ENCODE data around the gene CES2.
"Not testable (repeated sequence)": the region's sequence is repeated elsewhere in the genome, so short reads cannot be mapped to it uniquely, and the experiment has no call there.

CES2 gene

DNA sequence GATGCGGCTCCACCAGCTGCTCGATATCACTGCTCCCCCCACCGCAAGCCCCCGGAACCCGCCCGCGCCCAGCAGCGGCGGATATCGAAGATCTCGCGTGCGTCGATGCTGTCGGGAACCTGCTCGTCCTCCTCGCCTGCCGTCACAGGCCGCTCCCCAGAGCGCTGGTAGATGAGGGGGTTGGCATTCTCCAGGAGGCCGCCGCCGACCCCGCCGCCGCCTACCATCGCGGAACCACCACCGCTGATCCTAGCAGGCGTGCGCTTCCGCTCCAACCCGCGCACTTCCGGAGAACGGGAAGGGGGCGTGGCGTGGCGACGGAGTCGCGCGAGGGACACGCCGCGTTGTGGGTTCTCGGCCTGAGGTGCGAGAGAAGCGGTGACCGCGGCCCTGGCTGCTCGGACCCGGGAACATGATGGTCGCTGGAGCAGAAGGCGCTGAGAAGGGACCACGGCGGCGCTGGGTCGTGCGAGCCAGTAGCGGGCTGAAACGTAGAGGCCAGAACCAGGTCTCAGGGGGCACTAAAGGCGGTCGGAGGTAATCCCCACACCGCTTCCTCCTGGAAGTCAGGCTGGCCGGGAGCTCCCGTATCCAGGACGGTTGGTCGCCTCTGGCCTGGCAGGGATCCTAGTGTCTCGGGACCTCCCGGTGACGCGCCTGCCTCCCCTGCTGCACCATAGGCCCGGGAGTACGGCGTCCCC is 1.0 kb upstream of the CES2 start, which contains the start of gene CIAO2B:
TSS of gene CIAO2B (minus strand) at position 265 of the 701 bp plus-strand sequence. CDS start at position 227, 38 bp downstream.
- in situ Hi-C loops (cut with HindIII; ENCODE audit: low sequenced_read_pairs) = no loop called here

- in situ Hi-C loops (cut with HindIII; ENCODE audit: low sequenced_read_pairs) = not testable (repeated sequence)
These were observed 440 bp upstream of the CES2 start for GRCh38 chr16:66934839-66935313.

- in situ Hi-C loops (cut with HindIII; ENCODE audit: low sequenced_read_pairs) = no loop called here
These were observed 1.1 kb downstream of the CES2 start for GRCh38 chr16:66936462-66936861.

DNA sequence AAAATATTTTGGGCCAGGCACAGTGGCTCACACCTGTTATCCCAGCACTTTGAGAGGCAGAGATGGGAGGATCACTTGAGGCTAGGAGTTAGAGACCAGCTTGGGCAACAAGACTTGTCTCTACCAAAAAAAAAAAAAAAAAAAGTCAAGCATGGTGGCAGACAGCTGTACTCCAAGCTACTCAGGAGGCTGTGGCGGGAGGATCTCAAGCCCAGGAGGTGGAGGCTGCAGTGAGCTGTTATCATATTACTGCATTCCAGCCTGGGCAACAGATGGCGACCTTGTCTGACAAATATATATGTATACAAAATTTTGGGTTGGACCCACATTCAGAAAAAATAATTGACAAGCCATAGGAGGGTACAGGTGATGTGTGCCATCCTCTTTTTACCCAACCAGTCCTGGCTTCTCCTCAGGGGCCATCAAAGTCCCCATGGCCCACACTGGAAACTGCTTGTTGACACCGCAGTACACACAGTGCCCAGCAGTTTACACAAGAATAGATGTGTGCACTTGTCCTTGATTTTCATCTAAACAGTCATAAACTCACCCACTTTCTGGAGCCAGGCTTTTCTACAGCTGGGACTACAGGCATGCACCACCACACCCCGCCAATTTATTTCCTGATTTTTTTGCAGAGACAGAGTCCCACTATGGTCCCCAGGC is 1.7 kb downstream of the CES2 start:
- in situ Hi-C loops (cut with HindIII; ENCODE audit: low sequenced_read_pairs) = no loop called here

DNA sequence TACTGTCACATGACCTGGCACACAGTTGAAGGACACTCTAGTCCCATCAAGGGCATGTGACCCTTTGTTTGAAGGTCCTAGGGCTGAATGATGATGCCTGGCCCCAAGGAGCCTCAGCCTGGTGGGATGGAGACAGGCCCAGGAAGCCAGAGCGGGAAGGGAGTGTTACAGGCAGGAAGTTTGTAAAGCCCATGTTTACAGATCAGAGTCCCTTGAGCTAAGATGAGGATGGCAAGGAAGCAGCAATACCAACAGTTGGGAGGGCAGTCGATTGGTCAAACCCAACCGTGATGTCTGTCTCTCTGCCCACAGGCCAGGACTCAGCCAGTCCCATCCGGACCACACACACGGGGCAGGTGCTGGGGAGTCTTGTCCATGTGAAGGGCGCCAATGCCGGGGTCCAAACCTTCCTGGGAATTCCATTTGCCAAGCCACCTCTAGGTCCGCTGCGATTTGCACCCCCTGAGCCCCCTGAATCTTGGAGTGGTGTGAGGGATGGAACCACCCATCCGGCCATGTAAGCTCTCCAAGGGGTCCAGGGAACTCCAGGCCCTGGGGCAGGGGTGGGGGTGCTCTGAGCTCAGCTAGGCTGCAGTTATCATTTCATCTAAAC is 2.5 kb downstream of the CES2 start:
- in situ Hi-C loops (cut with HindIII; ENCODE audit: low sequenced_read_pairs) = no loop called here

DNA sequence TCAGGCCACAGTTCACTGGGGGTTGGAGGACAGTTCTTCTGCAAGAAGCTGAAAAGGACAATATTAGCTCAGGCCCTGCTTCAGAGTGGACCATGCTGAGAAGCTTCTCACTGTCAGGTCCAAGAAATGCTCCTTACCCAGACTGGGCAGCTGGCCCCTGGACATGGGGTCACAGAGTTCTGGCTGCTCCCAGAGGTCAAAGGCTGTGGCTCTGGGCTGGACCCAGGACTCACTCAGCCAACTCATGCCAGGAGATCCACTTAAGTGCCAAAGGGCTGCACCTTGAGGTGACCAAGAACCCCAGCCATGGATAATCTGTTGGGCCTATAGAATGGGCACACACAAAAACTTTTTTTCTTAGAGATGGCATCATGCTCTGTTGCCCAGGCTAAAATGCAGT is 4.0 kb downstream of the CES2 start:
- in situ Hi-C loops (cut with HindIII; ENCODE audit: low sequenced_read_pairs) = no loop called here

DNA sequence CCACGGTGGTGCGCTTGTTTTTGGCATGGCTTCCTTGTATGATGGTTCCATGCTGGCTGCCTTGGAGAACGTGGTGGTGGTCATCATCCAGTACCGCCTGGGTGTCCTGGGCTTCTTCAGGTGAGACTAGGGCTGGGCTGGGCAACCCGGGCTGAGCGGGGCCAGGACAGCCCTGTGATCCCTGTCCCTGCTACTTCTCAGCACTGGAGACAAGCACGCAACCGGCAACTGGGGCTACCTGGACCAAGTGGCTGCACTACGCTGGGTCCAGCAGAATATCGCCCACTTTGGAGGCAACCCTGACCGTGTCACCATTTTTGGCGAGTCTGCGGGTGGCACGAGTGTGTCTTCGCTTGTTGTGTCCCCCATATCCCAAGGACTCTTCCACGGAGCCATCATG is 4.9 kb downstream of the CES2 start:
- in situ Hi-C loops (cut with HindIII; ENCODE audit: low sequenced_read_pairs) = no loop called here

DNA sequence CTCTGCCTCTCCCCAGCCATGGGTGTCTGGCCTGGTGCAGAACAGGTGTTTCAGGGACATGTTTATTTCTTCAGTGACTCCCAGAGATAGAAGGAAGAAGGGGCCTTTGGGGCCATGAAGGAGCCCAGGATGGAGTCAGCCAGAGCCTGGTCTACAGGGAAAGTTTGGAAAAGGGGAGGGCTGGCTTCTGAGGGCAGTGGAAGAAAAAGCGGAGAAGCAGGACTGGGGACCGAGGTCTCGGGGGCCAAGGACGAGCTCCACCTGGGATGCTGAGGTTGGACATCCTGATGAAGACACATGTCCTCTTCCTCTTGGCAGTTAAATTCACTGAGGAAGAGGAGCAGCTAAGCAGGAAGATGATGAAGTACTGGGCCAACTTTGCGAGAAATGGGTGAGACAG is 7.7 kb downstream of the CES2 start:
- in situ Hi-C loops (cut with HindIII; ENCODE audit: low sequenced_read_pairs) = no loop called here

DNA sequence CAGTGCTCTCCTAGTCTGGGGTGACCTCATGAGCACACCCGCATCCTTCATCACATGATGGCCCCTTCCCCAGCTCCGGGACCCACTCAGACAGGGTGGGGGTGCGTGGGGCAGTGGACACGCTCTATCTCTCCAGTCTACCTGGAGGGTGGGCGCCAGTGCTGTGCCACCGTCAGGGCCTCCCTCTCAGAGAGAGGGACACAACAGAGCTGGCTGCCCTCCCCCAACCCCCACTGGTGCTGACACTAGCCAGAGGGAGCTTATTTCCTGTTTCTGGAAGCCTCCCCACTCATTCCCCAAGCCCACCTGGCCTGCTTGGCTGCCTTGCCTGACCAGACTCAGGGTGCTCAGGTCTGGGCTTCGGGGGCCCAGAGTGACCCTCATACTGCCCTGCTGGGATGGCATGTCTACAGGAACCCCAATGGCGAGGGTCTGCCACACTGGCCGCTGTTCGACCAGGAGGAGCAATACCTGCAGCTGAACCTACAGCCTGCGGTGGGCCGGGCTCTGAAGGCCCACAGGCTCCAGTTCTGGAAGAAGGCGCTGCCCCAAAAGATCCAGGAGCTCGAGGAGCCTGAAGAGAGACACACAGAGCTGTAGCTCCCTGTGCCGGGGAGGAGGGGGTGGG is 8.2 kb downstream of the CES2 start:
- in situ Hi-C loops (cut with HindIII; ENCODE audit: low sequenced_read_pairs) = no loop called here

DNA sequence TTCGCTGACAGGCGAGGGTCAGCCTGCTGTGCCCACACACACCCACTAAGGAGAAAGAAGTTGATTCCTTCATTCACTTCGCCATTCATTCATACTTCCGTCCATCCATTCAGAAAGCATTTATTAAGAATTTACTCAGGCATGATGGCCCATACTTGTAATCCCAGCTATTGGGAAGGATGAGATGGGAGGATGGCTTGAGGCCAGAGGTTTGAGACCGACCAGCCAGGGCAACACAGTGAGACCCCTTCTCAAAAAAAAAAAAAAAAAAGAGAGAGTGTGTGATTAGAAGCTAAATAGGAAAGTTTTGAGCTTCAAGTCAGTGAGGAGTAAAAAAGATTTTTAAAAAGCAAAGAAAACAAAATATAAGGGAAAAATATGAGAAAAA is 8.7 kb downstream of the CES2 start:
- in situ Hi-C loops (cut with HindIII; ENCODE audit: low sequenced_read_pairs) = no loop called here

GRCh38 chr16:66944971-66945370 is 9.7 kb downstream of the CES2 start:
- in situ Hi-C loops (cut with HindIII; ENCODE audit: low sequenced_read_pairs) = not testable (repeated sequence)

DNA sequence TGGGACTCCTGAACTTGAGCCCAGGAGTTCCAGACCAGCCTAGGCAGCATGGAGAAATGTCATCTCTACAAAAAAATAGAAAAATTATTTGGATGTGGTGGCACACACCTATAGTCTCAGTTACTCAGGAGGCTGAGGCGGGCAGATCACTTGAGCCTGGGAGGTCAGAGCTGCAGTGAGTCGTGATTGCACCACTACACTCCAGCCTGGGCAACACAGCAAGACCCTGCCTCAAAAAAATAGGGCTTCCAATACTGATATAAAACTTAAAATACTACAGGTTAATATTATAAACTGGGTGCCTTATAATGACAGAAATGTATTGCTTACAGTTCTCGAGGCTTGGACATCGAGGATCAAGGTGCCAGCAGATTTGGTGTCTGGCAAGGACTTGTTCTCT is 10.6 kb downstream of the CES2 start:
- in situ Hi-C loops (cut with HindIII; ENCODE audit: low sequenced_read_pairs) = no loop called here

DNA sequence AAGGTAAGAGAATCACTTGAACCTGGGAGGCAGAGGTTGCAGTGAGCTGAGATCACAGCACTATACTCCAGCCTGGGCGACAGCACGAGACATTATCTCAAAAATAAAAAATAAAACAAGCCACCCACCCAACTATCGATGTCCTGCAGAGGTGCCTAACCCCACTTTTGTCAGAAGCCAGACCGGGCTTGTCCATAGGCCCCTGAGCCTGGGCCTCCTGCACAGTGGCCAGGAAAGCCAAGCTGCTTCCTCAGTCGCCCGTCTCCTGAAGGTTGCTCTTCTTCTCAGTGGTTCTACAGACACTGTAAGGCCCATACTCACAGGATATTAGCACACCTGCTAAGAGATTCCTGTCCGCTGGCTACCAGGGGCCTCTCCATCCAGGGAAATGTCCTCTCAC is 11.2 kb downstream of the CES2 start:
- in situ Hi-C loops (cut with HindIII; ENCODE audit: low sequenced_read_pairs) = no loop called here

DNA sequence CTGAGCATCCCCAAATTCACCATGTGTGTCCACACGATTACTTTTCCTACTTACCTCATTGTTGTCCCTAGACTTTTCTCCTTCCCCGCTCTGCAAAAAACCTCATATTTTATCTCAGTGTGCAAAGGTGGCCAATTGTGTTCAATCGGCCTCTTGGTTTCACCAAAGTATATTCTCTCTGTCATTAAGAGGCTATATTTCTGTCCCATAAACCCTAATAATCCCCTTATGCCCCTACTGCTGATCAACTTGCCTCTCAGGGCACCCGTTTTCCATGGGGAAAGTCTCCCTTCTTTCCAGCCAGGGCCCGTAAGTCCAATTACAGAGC is 11.6 kb downstream of the CES2 start:
- in situ Hi-C loops (cut with HindIII; ENCODE audit: low sequenced_read_pairs) = no loop called here

DNA sequence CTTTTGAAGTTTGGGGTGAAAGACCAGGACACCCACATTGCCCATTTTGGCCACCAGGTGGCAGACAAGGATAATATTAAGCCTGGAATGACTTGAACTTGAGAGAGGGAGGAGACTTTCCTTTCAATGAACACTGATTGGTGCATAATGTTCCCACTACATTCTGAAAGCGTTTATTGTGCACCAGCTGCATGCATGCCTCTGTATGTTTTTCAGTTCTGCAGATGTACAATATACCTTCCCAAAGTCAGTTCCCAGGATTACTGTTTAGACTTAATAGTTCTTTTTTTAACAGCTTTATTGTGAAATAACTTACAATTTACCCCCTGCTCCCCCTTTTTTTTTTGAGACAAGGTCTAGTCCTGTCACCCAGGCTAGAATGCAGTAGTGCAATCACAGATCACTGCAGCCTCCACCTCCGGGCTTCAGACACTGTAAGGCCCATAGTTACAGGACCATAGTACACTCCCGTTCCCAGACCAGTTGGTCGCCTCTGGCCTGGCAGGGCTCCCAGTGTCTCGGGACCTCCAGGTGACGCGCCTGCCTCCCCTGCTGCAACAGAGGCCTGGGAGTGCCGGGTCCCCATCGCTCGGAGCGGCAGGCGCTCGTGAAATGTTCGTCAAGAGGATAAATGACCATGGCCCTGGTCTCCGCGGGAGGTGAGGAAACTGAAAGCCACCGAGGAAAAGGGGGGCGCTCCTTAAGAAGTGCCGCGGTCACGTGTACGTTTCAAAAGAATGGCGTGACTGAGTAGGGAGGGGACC is 12.2 kb downstream of the CES2 start:
- in situ Hi-C loops (cut with HindIII; ENCODE audit: low sequenced_read_pairs) = no loop called here

- in situ Hi-C loops (cut with HindIII; ENCODE audit: low sequenced_read_pairs) = no loop called here
These were observed 13.0 kb downstream of the CES2 start for GRCh38 chr16:66948134-66948836.

GRCh38 chr16:66948837-66949225 is 13.5 kb downstream of the CES2 start:
- in situ Hi-C loops (cut with HindIII; ENCODE audit: low sequenced_read_pairs) = no loop called here

DNA sequence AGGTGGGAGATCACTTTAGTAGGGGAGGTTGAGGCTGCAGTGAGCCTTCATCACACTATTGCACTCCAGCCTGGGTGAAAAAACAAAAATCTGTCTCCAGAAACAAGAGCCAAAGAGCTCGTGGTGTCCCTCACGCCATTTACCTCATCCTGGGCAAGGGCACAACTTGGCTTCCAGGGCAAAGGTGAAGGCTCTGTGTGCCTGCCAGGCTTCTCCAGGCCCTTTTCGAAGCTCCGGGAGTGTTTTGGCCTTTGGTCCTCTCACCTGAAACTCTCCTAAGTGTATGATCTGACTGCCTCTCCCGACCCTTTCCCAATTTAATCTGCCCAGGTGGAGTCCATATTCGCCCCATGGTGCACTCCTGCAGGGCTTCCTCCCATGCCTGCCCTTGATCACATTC is 14.2 kb downstream of the CES2 start:
- in situ Hi-C loops (cut with HindIII; ENCODE audit: low sequenced_read_pairs) = no loop called here

- in situ Hi-C loops (cut with HindIII; ENCODE audit: low sequenced_read_pairs) = no loop called here
These were observed 15.1 kb downstream of the CES2 start for GRCh38 chr16:66950437-66950836.

DNA sequence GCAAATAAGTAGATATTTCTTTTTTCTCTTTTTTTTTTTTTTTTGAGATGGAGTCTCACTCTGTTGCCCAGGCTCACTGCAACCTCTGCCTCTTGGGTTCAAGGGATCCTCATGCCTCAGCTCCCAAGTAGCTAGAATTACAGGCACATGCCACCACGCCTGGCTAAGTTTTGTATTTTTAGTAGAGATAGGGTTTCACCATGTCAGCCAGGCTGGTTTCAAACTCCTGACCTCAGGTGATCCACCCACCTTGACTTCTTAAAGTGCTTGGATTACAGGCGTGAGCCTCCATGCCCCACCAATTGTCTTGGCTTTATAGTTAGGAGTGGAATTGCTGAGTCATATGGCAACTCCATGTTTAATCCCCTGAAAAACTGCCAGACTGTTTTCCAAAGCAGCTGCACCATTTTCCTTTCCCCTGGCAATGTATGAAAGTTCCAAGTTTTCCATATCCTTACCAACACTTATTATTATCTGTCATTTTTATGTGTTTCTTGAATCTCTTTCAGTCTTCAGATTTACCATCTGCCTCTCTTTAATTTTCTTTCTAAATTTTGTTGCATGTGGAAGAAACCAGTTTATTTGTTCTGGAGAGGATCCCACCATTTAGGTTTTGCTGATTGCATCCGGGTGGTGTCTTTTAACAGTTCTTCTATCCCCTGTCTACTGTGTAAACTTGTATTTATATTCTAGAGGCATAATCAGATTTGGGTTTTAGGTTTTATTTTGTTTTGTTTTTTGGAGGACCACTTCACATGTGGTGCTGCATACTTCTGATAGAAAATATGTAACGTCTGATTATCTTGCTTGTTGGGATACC is 15.9 kb downstream of the CES2 start:
- in situ Hi-C loops (cut with HindIII; ENCODE audit: low sequenced_read_pairs) = no loop called here
